Measurements from ENCODE around the gene IST1.

IST1 gene

GRCh38 chr16:71954180-71954579, 58.8 kb downstream of the IST1 start:
- DNase-seq (ENCODE audit: extremely low spot score, insufficient read length, low read depth) (no peak), FAIRE-seq (no peak)

- FAIRE-seq (no peak), DNase-seq (ENCODE audit: extremely low spot score, insufficient read length, low read depth) (no peak)
Observed at GRCh38 chr16:71954699-71955195, 59.4 kb downstream of the IST1 start.

- no peak for DNase-seq (ENCODE audit: extremely low spot score, insufficient read length, low read depth)
- peak; percentile 66 for FAIRE-seq
Observed at GRCh38 chr16:71956486-71956885, 61.2 kb downstream of the IST1 start.

- FAIRE-seq (peak; percentile 93), DNase-seq (ENCODE audit: extremely low spot score, insufficient read length, low read depth) (peak; percentile 59)
Observed at GRCh38 chr16:71961066-71962039, 66.0 kb downstream of the IST1 start.

- no peak for FAIRE-seq
- no peak for DNase-seq (ENCODE audit: extremely low spot score, insufficient read length, low read depth)
Observed at GRCh38 chr16:71963125-71963875, 68.0 kb downstream of the IST1 start.

GRCh38 chr16:71965223-71965622, 69.9 kb downstream of the IST1 start:
- FAIRE-seq: no peak

GRCh38 chr16:71966932-71967331, 71.6 kb downstream of the IST1 start:
- FAIRE-seq (no peak), DNase-seq (ENCODE audit: extremely low spot score, insufficient read length, low read depth) (no peak)

More at GRCh38 chr16:71965223-71965622, 69.9 kb downstream of the IST1 start:
- DNase-seq (ENCODE audit: extremely low spot score, insufficient read length, low read depth): no peak

GRCh38 chr16:71969353-71969752, 74.0 kb downstream of the IST1 start:
- DNase-seq (ENCODE audit: extremely low spot score, insufficient read length, low read depth) (no peak), FAIRE-seq (no peak)

GRCh38 chr16:71971571-71971970, 76.2 kb downstream of the IST1 start:
- FAIRE-seq (no peak), DNase-seq (ENCODE audit: extremely low spot score, insufficient read length, low read depth) (no peak)

- no peak for FAIRE-seq
Observed at GRCh38 chr16:71972356-71972755, 77.0 kb downstream of the IST1 start.

GRCh38 chr16:71973001-71973400, 77.7 kb downstream of the IST1 start:
- no peak for FAIRE-seq
- DNase-seq (ENCODE audit: extremely low spot score, insufficient read length, low read depth): no peak

More at GRCh38 chr16:71972356-71972755, 77.0 kb downstream of the IST1 start:
- no peak for DNase-seq (ENCODE audit: extremely low spot score, insufficient read length, low read depth)

- DNase-seq (ENCODE audit: extremely low spot score, insufficient read length, low read depth): no peak
- FAIRE-seq: no peak
Observed at GRCh38 chr16:71974068-71974818, 78.9 kb downstream of the IST1 start.

All from GM18507 (cell line).